Measurements from ENCODE around the gene NUP107. TPM values are rescaled to one million over a fixed set of nuclear protein-coding genes. Genes with fewer than 3 reads are reported as not detected.
A peak's percentile ranks its signal among the peaks of the same experiment; 100 is the strongest.
"Not testable (repeated sequence)": the region's sequence is repeated elsewhere in the genome, so short reads cannot be mapped to it uniquely, and the experiment has no call there.

The NUP107 gene
- total RNA-seq = 10 to 100 TPM; 54.9 to 69.2 (median 62.0) TPM
- 89.8 TPM for total RNA-seq (2013)

DNA sequence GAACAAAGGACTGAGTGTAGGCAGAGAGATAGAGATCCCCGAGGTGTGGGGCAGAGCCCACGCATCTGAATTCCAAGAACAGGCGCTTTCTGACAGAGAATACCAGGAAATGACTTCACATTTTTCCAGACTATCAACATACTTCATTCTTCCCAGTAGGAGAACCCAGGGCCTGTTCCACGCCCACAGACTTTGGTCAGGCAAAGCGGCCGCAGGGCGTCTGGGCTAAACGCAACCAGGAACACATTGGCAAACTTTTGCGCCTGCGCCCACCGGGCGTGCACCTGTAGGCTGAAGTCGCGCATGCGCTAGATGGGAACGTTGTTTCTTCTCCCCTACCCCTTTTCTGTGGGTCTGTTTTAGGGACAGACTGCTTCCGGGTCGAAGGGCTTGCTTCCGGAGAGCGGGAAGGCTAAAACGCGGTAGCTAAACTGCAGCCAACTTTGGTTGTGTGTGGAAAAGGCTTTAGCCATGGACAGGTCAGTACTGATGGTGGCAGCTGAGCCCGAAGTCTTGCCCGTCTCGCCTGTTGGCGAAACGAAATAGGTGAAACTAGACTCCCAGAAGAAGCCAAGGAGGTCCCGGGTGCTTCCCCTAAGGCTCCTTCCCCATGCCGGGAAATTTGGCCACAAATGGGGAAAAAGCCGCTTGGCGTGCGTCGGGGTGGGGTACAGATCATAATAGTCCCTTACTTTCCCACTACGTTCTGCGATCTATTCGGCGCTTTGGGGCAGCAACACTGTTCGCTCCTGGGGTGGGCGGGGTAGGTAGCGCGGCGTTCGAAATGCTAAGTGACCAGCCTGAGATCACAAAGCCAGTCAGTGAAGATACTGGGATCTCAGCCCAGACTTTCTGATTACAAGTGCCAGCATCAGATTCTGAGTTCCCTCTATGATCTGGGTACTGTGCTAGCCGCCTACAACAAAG is at the start of gene NUP107:
Gene NUP107 (plus strand): TSS at position 384 of the 927 bp plus-strand sequence. CDS start 88 bp downstream, at position 472.
- H3K4me1 ChIP-seq (ENCODE audit: control insufficient read depth, insufficient read depth, low read length) = peaks cover 2% of the 10 kb centered on the region
- H3K27ac Mint-ChIP-seq = peak within 1 kb of the TSS; percentile 96 to 98
- peak within 1 kb of the TSS; percentile 97 for H3K4me3 Mint-ChIP-seq
- peak within 1 kb of the TSS; percentile 76 for H3K27ac ChIP-seq (ENCODE audit: low read length)
- H3K27me3 ChIP-seq (ENCODE audit: control insufficient read depth, insufficient read depth, low read length) = no peaks in the 10 kb centered on the region
- intact Hi-C loops (cut with micrococcal nuclease) = loop anchor here (1.0 to 5.0 kb wide), 5 partner anchors 40 to 328 kb away; partner anchors contain the start of genes MDM2 and RAP1B
- no peaks in the 10 kb centered on the region for H3K9me3 Mint-ChIP-seq
- H3K4me1 Mint-ChIP-seq = peaks cover 24 to 31% of the 10 kb centered on the region in 2 donors
- H3K4me3 ChIP-seq (ENCODE audit: low read length) = peak within 1 kb of the TSS; percentile 83
- ATAC-seq (peak; percentile 96 to 98 (median 98)), DNase-seq (peak; percentile 95 to 100)
- TF ChIP-seq CTCF (IDR thresholded peaks at IDR 0.05) = no peak
- peaks cover 7% of the 10 kb centered on the region for H3K36me3 Mint-ChIP-seq
- WGBS (ENCODE audit: insufficient coverage) = under 1% methylated on average over 44 of the region's 44 CpGs
- peaks cover 11% of the 10 kb centered on the region for H3K36me3 ChIP-seq (ENCODE audit: control insufficient read depth, insufficient read depth, low read length)
- no peaks in the 10 kb centered on the region for H3K27me3 Mint-ChIP-seq (ENCODE audit: low read depth in 2 of 2)
- no peaks in the 10 kb centered on the region for H3K9me3 ChIP-seq (ENCODE audit: control insufficient read depth, insufficient read depth, low read length)

DNA sequence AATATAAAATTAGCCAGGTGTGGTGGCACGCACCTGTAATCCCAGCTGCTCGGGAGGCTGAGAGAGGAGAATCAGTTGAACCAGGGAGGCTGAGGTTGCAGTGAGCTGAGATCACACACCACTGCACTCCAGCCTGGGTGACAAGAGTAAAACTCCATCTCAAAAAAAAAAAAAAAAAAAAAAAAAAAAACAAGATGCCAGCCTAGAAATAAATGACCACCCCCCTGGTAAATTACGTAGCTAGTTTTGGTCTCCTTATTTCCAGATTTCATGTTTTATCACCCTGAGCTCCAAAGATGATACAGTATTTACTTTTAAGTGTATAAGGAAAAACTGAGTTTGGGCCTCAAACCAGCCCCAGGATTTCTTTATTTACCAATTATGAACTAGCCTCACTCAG is 49.3 kb upstream of the NUP107 start:
- H3K27ac Mint-ChIP-seq = peak overlapping the region; percentile 94 to 95
- not testable (repeated sequence) for DNase-seq; ATAC-seq; H3K36me3 ChIP-seq (ENCODE audit: control insufficient read depth, insufficient read depth, low read length); H3K36me3 Mint-ChIP-seq; H3K27me3 Mint-ChIP-seq (ENCODE audit: low read depth in 2 of 2); H3K9me3 ChIP-seq (ENCODE audit: control insufficient read depth, insufficient read depth, low read length); H3K9me3 Mint-ChIP-seq; H3K27me3 ChIP-seq (ENCODE audit: control insufficient read depth, insufficient read depth, low read length); H3K4me3 ChIP-seq (ENCODE audit: low read length)
- intact Hi-C loops (cut with micrococcal nuclease) = loop anchor here (2.0 kb wide), 1 partner anchor 15 kb away; no protein-coding TSS in a partner anchor
- WGBS (ENCODE audit: insufficient coverage) = no CpG with 5 or more reads among the region's 3 CpGs
- Histone ChIP-seq H3K4me1 (ENCODE audit: control insufficient read depth, insufficient read depth, low read length) (peaks cover 51% of the 10 kb centered on the region), H3K27ac (ENCODE audit: low read length) (peak overlapping the region; percentile 55)
- H3K4me3 Mint-ChIP-seq = peak overlapping the region; percentile 84
- H3K4me1 Mint-ChIP-seq = peaks cover 85 to 88% of the 10 kb centered on the region in 2 donors

DNA sequence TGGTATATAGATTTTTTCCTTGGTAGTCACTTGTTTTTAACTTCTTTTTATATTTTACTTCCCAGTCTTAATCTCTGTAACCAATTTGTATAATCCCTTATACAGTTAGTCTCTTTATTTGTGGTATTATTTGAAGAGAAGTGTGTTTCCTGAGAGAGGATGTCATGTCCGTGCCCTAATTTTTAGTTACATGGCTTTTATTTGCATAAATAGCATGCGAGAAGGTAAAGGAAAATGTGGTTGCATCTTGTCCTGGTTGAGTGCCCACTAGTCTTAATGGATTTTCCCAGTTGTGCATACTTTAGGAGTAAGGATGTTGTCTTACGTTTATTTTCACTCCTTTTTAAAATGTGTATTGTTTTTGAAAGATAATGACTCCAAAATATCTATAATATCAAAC is 48.6 kb upstream of the NUP107 start:
- WGBS (ENCODE audit: insufficient coverage) = 4% methylated on average over 2 of the region's 3 CpGs
- TF ChIP-seq CTCF (IDR thresholded peaks at IDR 0.05) = no peak
- Histone ChIP-seq H3K9me3 (ENCODE audit: control insufficient read depth, insufficient read depth, low read length) (no peaks in the 10 kb centered on the region), H3K4me1 (ENCODE audit: control insufficient read depth, insufficient read depth, low read length) (peaks cover 51% of the 10 kb centered on the region), H3K27ac (ENCODE audit: low read length) (peak overlapping the region; percentile 55), H3K4me3 (ENCODE audit: low read length) (no peak overlapping the region), H3K27me3 (ENCODE audit: control insufficient read depth, insufficient read depth, low read length) (no peaks in the 10 kb centered on the region), H3K36me3 (ENCODE audit: control insufficient read depth, insufficient read depth, low read length) (peaks cover 10% of the 10 kb centered on the region)
- no peaks in the 10 kb centered on the region for H3K27me3 Mint-ChIP-seq (ENCODE audit: low read depth in 2 of 2)
- no peaks in the 10 kb centered on the region for H3K9me3 Mint-ChIP-seq
- no peak for DNase-seq
- H3K4me1 Mint-ChIP-seq = peaks cover 85 to 86% of the 10 kb centered on the region in 2 donors
- peak overlapping the region; percentile 94 to 95 for H3K27ac Mint-ChIP-seq
- intact Hi-C loops (cut with micrococcal nuclease) = no loop called here
- ATAC-seq = no peak
- peak overlapping the region; percentile 84 for H3K4me3 Mint-ChIP-seq
- H3K36me3 Mint-ChIP-seq = no peaks in the 10 kb centered on the region

DNA sequence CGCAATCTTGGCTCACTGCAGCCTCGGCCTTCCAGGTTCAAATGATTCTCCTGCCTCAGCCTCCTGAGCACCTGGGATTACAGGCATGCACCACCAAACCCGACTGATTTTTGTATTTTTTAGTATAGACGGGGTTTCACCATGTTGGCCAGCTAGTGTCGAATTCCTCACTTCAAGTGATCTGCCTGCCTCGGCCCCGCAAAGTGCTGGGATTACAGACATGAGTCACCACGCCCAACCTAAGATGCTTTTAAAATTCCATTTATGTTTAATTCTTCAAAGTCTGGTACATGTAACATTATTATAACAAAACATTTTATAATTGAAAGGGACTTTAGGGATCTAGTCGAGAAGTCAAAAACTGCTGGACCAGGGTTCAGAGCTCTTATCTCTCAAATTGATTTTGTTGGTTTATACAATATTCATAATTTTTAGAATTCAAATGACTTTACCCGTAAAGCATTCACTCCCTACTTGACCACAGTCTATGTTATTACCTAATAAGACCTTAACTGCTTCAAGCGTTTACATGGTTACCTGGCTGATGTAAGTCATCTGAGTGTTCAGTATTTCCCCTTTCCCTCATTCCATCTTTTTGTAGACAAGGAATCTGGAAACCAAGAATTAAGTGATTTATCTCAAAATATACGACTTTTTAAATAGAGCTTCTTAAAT is 47.9 kb upstream of the NUP107 start:
- H3K4me3 Mint-ChIP-seq = peak overlapping the region; percentile 90
- no peaks in the 10 kb centered on the region for H3K27me3 Mint-ChIP-seq (ENCODE audit: low read depth in 2 of 2)
- H3K9me3 Mint-ChIP-seq = no peaks in the 10 kb centered on the region
- H3K36me3 Mint-ChIP-seq = no peaks in the 10 kb centered on the region
- H3K36me3 ChIP-seq (ENCODE audit: control insufficient read depth, insufficient read depth, low read length) = peaks cover 12% of the 10 kb centered on the region
- intact Hi-C loops (cut with micrococcal nuclease) = loop anchor here (1.0 kb wide), 1 partner anchor 8 kb away; no protein-coding TSS in a partner anchor
- no peaks in the 10 kb centered on the region for H3K27me3 ChIP-seq (ENCODE audit: control insufficient read depth, insufficient read depth, low read length)
- WGBS (ENCODE audit: insufficient coverage) = 57% methylated on average over 9 of the region's 12 CpGs
- H3K27ac Mint-ChIP-seq = peak overlapping the region; percentile 94 to 95
- ATAC-seq (no peak), DNase-seq (no peak)
- peaks cover 81 to 83% of the 10 kb centered on the region in 2 donors for H3K4me1 Mint-ChIP-seq
- H3K4me1 ChIP-seq (ENCODE audit: control insufficient read depth, insufficient read depth, low read length) = peaks cover 44% of the 10 kb centered on the region
- H3K27ac ChIP-seq (ENCODE audit: low read length) = peak overlapping the region; percentile 64
- no peak overlapping the region for H3K4me3 ChIP-seq (ENCODE audit: low read length)
- TF ChIP-seq CTCF (IDR thresholded peaks at IDR 0.05) = no peak
- H3K9me3 ChIP-seq (ENCODE audit: control insufficient read depth, insufficient read depth, low read length) = no peaks in the 10 kb centered on the region
